ENCODE data around the gene RAX.

RAX gene

DNA sequence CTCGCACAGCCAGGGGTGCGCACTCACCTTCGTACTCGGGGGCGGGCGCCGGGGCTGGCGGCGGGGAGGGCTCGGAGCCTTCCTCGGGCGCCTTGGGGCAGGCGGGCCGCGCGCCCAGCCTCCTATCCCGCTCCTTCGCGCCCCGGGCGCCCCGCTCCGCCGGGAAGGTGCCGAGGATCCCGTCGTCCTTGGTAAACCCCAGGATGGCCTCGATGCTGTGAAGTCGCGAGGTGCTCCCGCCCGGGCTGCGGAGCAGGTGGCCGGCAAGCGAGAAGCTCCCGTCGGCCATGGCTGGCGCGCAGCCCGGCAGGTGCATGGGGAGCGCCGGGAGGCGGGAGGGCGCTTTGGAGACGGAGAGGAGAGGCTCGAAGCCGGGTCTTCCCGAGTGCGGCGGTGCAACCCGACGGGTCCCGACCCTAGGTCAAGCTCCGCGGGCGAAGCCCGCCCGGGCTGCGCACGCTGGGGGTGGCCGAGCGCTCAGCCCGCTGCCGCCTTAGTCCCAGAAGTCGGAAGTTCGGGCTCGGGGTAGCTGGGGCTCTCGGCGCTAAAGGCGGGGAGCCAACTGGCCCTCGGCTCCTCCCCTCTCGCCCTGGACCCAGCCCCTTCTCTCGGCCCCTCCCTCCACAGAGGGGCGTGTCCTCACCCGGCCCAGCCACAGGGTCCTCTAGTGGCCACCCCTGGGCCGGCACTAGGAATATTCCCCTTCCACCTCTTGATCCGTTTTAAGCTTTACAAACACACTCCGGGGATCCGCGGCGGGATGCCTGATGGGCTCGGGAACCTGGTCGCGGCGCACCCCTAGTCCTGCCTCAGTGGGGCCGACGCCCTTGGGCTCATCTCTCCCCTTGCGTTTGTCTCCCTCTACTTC lies at the start of gene RAX:
RAX (minus strand) TSS at position 564 of the 868 bp plus-strand sequence; CDS start at position 316, 248 bp downstream.
- peak; percentile 73 for DNase-seq

- no peak for DNase-seq
Measured at GRCh38 chr18:59318460-59319050, 45.3 kb upstream of the RAX start, which contains the start of gene CPLX4. TSS of gene CPLX4 (minus strand) at chr18:59318649. CDS start at chr18:59318462, 187 bp downstream.

GRCh38 chr18:59311631-59312030 lies 38.4 kb upstream of the RAX start:
- no peak for DNase-seq

GRCh38 chr18:59308938-59309260 lies 35.6 kb upstream of the RAX start:
- DNase-seq, result no peak

DNA sequence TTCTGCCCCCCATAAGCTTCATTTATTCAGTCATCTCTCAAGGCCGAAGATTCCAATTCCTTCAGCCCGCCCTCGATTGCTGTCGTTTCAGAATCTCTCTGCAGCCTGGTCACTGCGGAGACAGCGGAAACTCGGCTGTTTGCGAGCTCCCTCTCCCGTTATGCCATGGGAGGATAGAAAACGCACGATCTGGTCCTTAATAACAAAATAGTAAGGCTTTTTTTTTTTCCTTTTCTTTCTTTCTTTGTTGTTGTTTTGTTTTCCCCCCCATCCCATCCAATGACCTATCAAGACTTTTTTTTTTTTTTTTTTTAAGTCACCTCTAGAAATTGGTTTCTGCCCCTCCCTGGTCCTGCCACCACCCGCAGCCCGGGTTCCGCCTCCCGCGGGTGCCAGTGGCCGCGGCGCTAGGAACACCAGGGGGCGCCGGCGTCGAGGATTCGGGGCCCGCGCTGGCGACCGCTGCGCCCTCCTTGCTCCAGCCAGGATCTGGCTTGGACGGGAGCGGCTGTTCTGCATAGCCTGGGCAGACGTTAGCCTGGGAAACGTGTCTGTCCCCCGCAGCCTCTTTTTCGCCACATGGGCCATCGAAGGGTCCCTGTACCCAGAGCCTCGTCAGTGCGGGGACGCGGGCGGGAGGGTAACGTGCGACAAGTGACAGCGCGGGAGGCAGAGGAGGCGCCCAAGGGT lies 35.1 kb upstream of the RAX start:
- DNase-seq, result peak; percentile 78

- DNase-seq, result no peak
Measured at GRCh38 chr18:59306640-59307039, 33.4 kb upstream of the RAX start.

GRCh38 chr18:59305295-59305694 lies 32.0 kb upstream of the RAX start:
- DNase-seq, result no peak

DNA sequence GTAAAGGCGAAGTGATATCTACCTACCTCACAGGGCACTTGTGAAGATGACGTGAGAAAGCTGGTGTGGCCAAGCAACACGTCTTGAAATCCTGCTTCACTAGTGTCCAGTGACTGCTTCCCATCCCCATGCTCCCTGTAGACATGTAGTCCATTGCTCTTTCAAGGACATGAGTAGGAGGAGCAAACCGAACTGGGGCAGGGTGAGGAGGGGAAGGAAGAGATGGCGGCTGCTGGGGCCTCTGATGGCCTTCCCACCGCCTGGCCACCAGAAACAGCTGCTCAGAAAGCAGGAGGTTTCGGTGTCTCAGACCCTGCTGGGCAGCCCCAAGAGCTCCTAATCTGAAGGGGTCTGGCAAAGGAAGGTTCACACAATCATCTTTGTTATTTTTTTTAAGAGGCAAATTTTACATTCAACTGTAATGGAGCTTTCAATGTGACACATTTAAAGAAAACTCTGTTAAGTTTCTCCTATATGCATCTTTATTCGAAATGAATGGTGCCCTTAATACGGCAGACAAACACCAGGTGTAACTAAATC lies 30.5 kb upstream of the RAX start:
- no peak for DNase-seq

- DNase-seq, result no peak
Measured at GRCh38 chr18:59303006-59303405, 29.8 kb upstream of the RAX start.

- no peak for DNase-seq
Measured at GRCh38 chr18:59301929-59302328, 28.7 kb upstream of the RAX start.

DNA sequence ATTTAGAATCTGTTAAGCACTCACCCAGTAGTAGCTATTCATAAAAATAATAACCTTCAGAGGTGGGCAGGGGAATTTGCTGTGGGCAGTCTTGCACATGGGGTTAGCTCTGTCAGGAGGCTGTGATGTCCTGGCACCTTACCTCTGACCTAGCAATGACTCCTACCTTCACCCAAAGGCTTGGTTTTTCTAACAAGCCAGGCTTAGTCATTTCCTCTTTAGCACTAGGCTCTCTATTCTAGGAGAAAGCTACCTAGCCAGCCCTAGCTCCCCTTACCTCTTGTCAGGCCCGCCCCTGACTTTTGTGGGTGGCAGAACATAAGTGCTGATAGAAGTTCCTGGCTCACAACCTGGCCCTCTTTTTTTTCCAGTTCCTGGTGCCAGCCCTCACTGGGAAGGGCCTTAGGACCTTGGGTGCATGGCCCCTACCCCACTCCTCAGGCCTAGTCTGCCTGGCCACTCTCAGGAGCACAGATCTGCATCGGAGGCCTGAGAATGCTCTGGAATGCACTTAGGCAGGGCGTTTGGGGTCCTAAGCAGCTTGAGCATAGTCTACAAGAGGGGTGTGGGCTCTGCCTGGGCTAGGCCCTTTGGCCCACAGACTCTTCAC lies 27.5 kb upstream of the RAX start:
- DNase-seq, result no peak

GRCh38 chr18:59298871-59299270 lies 25.6 kb upstream of the RAX start:
- no peak for DNase-seq

DNA sequence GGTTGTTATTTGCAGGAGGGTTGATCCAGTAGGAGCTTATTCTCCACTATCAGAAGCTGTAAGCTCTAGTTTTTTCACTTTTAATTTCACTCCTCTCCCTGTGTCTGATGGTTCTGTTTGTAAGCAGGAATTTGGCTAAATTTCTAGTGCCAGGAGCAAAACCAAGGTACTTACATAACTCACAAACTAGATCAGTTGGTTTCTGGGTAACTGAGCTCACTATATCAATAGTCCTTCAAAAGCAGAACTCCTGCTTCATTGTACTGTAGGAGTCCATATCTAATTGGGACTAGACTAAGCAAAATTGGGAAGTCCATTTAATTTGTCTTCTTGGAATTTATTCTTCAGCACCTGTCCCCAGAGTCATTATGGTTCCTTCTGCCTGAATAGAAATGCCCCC lies 20.1 kb upstream of the RAX start:
- DNase-seq, result no peak

GRCh38 chr18:59286341-59286740 lies 13.1 kb upstream of the RAX start:
- DNase-seq, result no peak

DNA sequence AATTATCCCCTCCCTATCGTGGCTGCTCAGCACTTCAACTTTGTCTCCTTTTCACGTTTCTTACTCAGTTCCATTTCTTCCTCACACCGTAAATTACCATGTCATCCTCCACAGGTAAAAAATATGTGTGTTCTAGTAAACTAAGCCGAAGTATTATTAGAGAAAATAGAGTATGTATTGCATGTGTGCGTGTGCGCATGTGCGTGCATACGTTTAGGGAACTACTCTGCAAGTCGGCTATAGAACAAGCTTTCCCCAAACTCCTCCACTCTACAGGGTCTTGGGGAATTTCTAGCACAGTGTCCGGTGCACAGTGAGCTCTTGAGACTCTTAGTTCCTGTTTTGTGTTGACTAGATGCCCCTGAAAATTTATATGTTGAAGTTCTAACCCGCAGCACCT lies 9.1 kb upstream of the RAX start:
- no peak for DNase-seq

- no peak for DNase-seq
Measured at GRCh38 chr18:59279722-59280121, 6.5 kb upstream of the RAX start.

- DNase-seq, result no peak
Measured at GRCh38 chr18:59279193-59279592, 5.9 kb upstream of the RAX start.

GRCh38 chr18:59278793-59279192 lies 5.5 kb upstream of the RAX start:
- DNase-seq, result no peak

GRCh38 chr18:59276047-59276446 lies 2.8 kb upstream of the RAX start:
- no peak for DNase-seq

DNA sequence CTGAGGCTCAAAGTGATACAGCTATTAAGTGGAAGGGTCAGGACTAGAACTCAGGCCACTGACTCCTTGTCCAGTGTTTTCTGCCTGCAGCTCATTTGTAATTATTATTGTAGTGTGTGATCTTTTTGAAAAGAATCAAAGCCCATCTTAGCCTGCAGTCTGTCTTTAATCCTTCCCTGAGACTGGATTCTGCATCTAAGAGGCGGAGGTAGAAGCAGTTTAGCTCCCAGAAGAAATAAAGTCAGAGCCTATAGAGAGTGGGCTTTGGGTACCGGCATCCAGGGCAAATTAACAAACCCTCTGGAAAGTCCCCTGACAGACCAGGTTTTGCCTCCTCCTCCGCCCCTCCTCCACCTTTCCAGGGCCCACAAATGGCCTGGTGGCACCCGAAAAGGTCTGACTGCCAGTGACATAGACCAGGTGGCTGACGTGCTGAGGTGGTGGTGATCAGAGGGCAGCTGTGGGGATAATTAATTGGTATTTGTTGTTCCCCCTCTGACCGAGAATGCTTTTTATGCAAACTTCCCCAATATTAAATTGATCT lies 2.2 kb upstream of the RAX start:
- DNase-seq, result no peak

DNA sequence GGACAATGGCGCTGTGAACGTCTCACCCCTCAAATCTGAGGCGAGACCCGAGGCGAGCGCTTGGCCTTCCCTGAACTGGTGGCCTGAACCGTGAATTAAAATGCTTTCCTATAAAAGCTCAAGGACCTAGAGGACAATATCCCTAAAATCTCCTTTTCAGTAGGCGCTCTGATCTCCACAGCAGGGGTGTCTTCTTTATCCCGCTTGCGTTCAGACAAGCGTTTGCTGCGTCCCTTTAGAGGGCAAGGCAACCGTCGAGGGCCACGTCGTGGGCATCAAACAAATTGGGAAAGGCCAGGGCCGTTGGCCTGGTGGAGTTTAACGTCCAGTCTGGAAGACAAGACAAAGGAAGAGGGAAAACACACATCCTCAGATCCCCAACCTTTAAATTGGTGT lies 1.3 kb upstream of the RAX start:
- DNase-seq, result no peak

DNA sequence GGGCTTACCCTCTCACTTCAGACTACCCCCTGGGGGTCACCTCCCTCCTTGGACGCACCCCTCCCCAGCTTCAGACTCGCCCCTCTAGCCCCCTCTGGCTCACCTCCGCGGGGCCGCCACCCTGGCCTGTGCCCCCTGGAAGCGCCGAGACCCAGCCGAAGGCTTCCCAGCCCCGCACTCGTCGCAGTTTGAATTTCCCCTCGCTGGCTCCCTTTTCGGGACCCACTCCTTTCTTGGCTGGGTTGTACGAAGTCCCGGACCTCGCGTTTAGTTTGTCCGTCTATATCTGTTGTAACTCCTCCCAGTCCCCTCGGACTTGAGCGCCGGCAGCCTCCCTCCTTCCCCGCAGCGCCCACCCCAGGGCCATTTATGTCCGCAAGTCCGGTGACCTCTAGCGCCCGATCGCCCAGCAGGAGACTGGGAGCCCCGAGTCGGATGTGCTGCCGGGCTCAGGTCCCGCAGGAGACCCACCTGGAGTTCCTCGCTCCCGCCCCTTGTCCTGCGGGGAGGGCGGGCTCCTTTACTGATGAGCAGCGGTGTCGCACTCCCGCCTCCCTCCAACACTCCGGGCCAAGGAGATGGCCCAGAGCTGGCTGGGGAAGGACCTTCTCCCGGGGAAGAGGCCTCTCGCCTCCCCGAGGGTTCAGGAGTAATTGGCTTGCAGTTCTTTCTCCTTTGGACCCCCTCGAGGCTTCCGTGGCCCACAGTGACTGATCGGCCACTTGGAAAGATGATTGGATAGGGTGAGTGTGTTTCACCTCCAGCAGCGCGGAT lies 692 bp upstream of the RAX start:
- DNase-seq, result no peak
